Ovary (tissue), 9 donors: ENCODE data around the gene KCNH6. TPM values are rescaled to one million over a fixed set of nuclear protein-coding genes. Genes with fewer than 3 reads are reported as not detected.

Source experiments
- DNase-seq, 5 donors: peaks; one replicate each; pipeline ENCODE4 v3.0.0-alpha.2; 2019 to 2020
- H3K27ac ChIP-seq, 2 donors: fragments of 200-600 bp; one replicate each; pipeline versions ENCODE4 v1.5.1 to v1.8.0; 2019 to 2022
- H3K27me3 ChIP-seq: fragments of 200-600 bp; one replicate; pipeline ENCODE4 v1.8.0; 2022
- H3K36me3 ChIP-seq: fragments of 200-600 bp; sonication (generic); one replicate; pipeline ENCODE4 v1.5.1; 2019
- H3K4me1 ChIP-seq: one replicate; pipeline ENCODE4 v1.8.1; 2013; ENCODE audit warnings: mild to moderate bottlenecking, moderate library complexity; ENCODE audit not compliant: insufficient read depth
- H3K4me3 ChIP-seq: fragments of 200-600 bp; sonication (generic); one replicate; pipeline ENCODE4 v1.5.1; 2017
- H3K9me3 ChIP-seq, 2 donors: fragments of 200-600 bp in 1 of 2; sonication (generic) in 1 of 2; one replicate each; pipeline versions ENCODE4 v1.5.1 to v1.8.1; 2013 to 2019; ENCODE audit warnings: mild to moderate bottlenecking in 1 of 2, moderate library complexity in 1 of 2
- EP300 ChIP-seq: sonication (generic); formaldehyde crosslinking; IDR thresholded peaks from one replicate; pipeline ENCODE4 v1.6.1; 2017; ENCODE audit warnings: antibody characterized with exemption
- POLR2A ChIP-seq: fragments of 450-650 bp; IDR thresholded peaks from one replicate; pipeline ENCODE4 v1.6.1; 2017; ENCODE audit warnings: antibody characterized with exemption, mild to moderate bottlenecking, moderate library complexity
- WGBS, 3 donors: extraction: QIAGEN DNeasy Blood & Tissue Kit in 1 of 3; methylation state at CpG; one replicate each; pipeline versions ENCODE4 v1.1.5 to v1.1.7; 2013 to 2017; 5-methylcytosine and 5-hydroxymethylcytosine counted together
- intact Hi-C, 4 donors: fragments of 100-400 bp; cut with DNase I; formaldehyde crosslinking; loops; one replicate each; pipeline versions ENCODE4 v1.11.0 to v1.15.1; 2022 to 2023
- polyA plus RNA-seq, 2 donors: library from polyadenylated mRNA; stranded (reverse); fragments of 200-250 nt in 1 of 2; fragments of 350-450 nt in 1 of 2; fragmentation: Illumina TruSeq in 1 of 2; extraction: RNeasy Lipid Tissue Mini Kit (QIAGEN cat#74804) in 1 of 2; gene quantifications; one replicate each; pipeline ENCODE4 v1.2.3, GENCODE V29; 2013 to 2014
- total RNA-seq, 7 donors: library from RNA; depleted of rRNA in 2 of 7; stranded (reverse); fragments of >200 nt in 2 of 7; fragmentation: NEBNext Ultra II Directional in 3 of 7; extraction: Animal tissue kit (Norgen Biotek cat#: 25700) in 3 of 7; gene quantifications; one replicate each; pipeline versions ENCODE4 v1.1.0 to v1.2.4, GENCODE V29; 2016 to 2023
- TF ChIP-seq, protein P1 (sequence below), 3 donors: fragments of 450-650 bp in 2 of 3; fragments of 200-600 bp in 1 of 3; IDR thresholded peaks; one replicate each; pipeline versions ENCODE4 v1.5.1 to v1.8.0; 2016 to 2022; ENCODE audit warnings: antibody characterized with exemption in 3 of 3, mild to moderate bottlenecking in 1 of 3
- donor health status: DM: no; HTN: no; CAD: no; lungs with moderate emphysema.
- donor health status: DM: no; HTN: no; CAD: no.
- donor health status: Bipolar disorder and iron deficiency.
- donor health status: DM: yes; HTN: yes; CAD: no.
- donor health status: DM: no; HTN: no; CAD: no.
- donor health status: DM: yes; HTN: yes; CAD: no.

The KCNH6 gene
- total and polyA plus RNA-seq, 9 donors, result 0.36 TPM; not detected in 8

DNA sequence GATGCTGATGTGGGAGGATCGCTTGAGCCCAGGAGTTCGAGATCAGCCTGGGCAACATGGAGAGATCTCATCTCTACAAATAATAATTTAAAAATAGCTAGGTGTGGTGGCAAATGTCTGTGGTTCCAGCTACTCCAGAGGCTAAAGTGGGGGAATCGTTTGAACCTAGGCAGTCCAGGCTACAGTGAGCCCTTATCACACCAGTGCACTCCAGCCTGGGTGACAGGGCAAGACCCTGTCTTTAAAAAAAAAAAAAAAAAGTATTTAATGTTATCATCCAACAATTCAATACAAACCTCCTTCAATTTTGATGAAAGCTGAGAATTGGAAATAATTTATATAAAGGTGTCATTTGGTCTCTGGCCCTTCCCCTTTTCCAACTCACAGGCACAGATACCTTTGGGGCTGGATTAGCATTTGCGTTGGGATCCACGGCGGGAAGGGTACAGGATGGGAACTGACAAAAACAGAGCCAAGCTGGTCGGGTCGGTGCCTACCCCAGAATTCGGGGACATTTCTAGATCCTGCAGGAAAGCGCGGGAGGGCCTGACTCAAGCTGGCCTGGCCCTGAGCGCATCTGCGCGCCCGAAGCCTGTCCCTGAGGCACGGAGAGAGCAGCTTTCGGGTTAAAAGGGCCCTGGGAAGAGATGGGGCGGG, 26.3 kb downstream of the KCNH6 start:
- intact Hi-C loops, result loop anchor here in 1 of 4 donors (10.0 kb wide), 1 partner anchor 65 kb away; no protein-coding TSS in a partner anchor
- 23 to 24% (median 23%) methylated on average over 18 of the region's 18 CpGs for whole genome bisulfite sequencing, 3 donors
- H3K36me3 ChIP-seq, result no peaks in the 10 kb centered on the region

GRCh38 chr17:63549946-63550816, 27.0 kb downstream of the KCNH6 start, which contains the start of gene DCAF7:
Gene DCAF7 (plus strand): TSS chr17:63550477. CDS start chr17:63550678, 201 bp downstream.
- Histone ChIP-seq H3K4me3 (peak within 1 kb of the TSS; percentile 99), H3K27me3 (no peaks in the 10 kb centered on the region), H3K36me3 (no peaks in the 10 kb centered on the region), H3K27ac (peak within 1 kb of the TSS; percentile 51 to 85), H3K4me1 (peaks cover 7% of the 10 kb centered on the region), H3K9me3 (no peaks in the 10 kb centered on the region)
- intact Hi-C loops, result loop anchor here in 1 of 4 donors (10.0 kb wide), 1 partner anchor 65 kb away; no protein-coding TSS in a partner anchor
- 0 to 1% (median 0%) methylated on average over 43 to 72 of the region's 72 CpGs for WGBS, 3 donors
- TF ChIP-seq POLR2A, result peak; percentile 29
- TF ChIP-seq, protein P1, sequence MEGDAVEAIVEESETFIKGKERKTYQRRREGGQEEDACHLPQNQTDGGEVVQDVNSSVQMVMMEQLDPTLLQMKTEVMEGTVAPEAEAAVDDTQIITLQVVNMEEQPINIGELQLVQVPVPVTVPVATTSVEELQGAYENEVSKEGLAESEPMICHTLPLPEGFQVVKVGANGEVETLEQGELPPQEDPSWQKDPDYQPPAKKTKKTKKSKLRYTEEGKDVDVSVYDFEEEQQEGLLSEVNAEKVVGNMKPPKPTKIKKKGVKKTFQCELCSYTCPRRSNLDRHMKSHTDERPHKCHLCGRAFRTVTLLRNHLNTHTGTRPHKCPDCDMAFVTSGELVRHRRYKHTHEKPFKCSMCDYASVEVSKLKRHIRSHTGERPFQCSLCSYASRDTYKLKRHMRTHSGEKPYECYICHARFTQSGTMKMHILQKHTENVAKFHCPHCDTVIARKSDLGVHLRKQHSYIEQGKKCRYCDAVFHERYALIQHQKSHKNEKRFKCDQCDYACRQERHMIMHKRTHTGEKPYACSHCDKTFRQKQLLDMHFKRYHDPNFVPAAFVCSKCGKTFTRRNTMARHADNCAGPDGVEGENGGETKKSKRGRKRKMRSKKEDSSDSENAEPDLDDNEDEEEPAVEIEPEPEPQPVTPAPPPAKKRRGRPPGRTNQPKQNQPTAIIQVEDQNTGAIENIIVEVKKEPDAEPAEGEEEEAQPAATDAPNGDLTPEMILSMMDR (IDR thresholded peaks at IDR 0.05), result no peak
- peak; percentile 99 to 100 (median 100) for DNase-seq

More for the DNA sequence above, 26.3 kb downstream of the KCNH6 start:
- no peak for DNase-seq
- no peak for TF ChIP-seq EP300
- TF ChIP-seq, protein P1 (IDR thresholded peaks at IDR 0.05), result no peak
- no peak for TF ChIP-seq POLR2A
- H3K9me3 ChIP-seq, result no peaks in the 10 kb centered on the region
- H3K4me1 ChIP-seq, result peaks cover 7% of the 10 kb centered on the region
- H3K4me3 ChIP-seq, result peak overlapping the region; percentile 55
- H3K27ac ChIP-seq, result peak overlapping the region; percentile 51 to 85
- no peaks in the 10 kb centered on the region for H3K27me3 ChIP-seq

- Histone ChIP-seq H3K27ac (peak overlapping the region; percentile 31 to 57), H3K4me1 (peaks cover 7% of the 10 kb centered on the region), H3K36me3 (no peaks in the 10 kb centered on the region), H3K9me3 (no peaks in the 10 kb centered on the region), H3K4me3 (peak overlapping the region; percentile 99), H3K27me3 (no peaks in the 10 kb centered on the region)
- TF ChIP-seq POLR2A, result no peak
- TF ChIP-seq, protein P1 (IDR thresholded peaks at IDR 0.05), result no peak
- TF ChIP-seq EP300, result no peak
- intact Hi-C loops, result no loop called here
- DNase-seq, result no peak
- WGBS, 3 donors, result 0 to 1% (median 1%) methylated on average over 20 to 32 of the region's 32 CpGs
Observed at GRCh38 chr17:63550817-63551639, 27.9 kb downstream of the KCNH6 start.

- H3K4me1 ChIP-seq, result peaks cover 7% of the 10 kb centered on the region
- no peak for DNase-seq
- H3K9me3 ChIP-seq, result no peaks in the 10 kb centered on the region
- 29 to 47% (median 38%) methylated on average over 6 of the region's 6 CpGs for WGBS, 3 donors
- no peak overlapping the region for H3K27ac ChIP-seq
- no peaks in the 10 kb centered on the region for H3K27me3 ChIP-seq
- H3K4me3 ChIP-seq, result peak overlapping the region; percentile 99
- no peak for TF ChIP-seq POLR2A
- no peak for TF ChIP-seq EP300
- TF ChIP-seq, protein P1 (IDR thresholded peaks at IDR 0.05), result no peak
- intact Hi-C loops, result no loop called here
- no peaks in the 10 kb centered on the region for H3K36me3 ChIP-seq
Observed at GRCh38 chr17:63552211-63552610, 29.1 kb downstream of the KCNH6 start.
